Activated CD8-positive, alpha-beta memory T cell treated with anti-CD3 and anti-CD28 coated beads, Interleukin-2, amount 50 U/mL, for 24 hours (primary cell): ENCODE results near the gene OGDH.
"Not testable (repeated sequence)": the region's sequence is repeated elsewhere in the genome, so short reads cannot be mapped to it uniquely, and the experiment has no call there.

ENCODE experiments used
- DNase-seq: peaks from one replicate; pipeline ENCODE4 v3.0.0-alpha.2; 2020; ENCODE audit errors: extremely low read depth

Gene OGDH

GRCh38 chr7:44580945-44581878, 25.2 kb upstream of the OGDH start:
- DNase-seq: no peak

- peak; percentile 99 for DNase-seq
Measured at GRCh38 chr7:44581879-44582603, 24.4 kb upstream of the OGDH start, which contains the start of gene TMED4. Gene TMED4 (minus strand): TSS chr7:44582231. CDS start chr7:44582206, 25 bp downstream.

GRCh38 chr7:44583146-44583865, 23.1 kb upstream of the OGDH start:
- no peak for DNase-seq

- no peak for DNase-seq
Measured at GRCh38 chr7:44587843-44588711, 18.4 kb upstream of the OGDH start.

GRCh38 chr7:44590910-44591309, 15.5 kb upstream of the OGDH start:
- no peak for DNase-seq

GRCh38 chr7:44595934-44596635, 10.3 kb upstream of the OGDH start:
- no peak for DNase-seq

- not testable (repeated sequence) for DNase-seq
Measured at GRCh38 chr7:44597181-44597580, 9.2 kb upstream of the OGDH start.

GRCh38 chr7:44599222-44599621, 7.2 kb upstream of the OGDH start:
- no peak for DNase-seq

- DNase-seq: no peak
Measured at GRCh38 chr7:44602576-44602910, 3.9 kb upstream of the OGDH start.

- DNase-seq: no peak
Measured at GRCh38 chr7:44603193-44603592, 3.2 kb upstream of the OGDH start.

GRCh38 chr7:44604941-44605340, 1.5 kb upstream of the OGDH start:
- no peak for DNase-seq

GRCh38 chr7:44607141-44608068, 978 bp downstream of the OGDH start:
- DNase-seq: no peak

- no peak for DNase-seq
Measured at GRCh38 chr7:44608916-44609648, 2.7 kb downstream of the OGDH start.

GRCh38 chr7:44609829-44610228, 3.4 kb downstream of the OGDH start:
- no peak for DNase-seq

GRCh38 chr7:44615149-44615611, 8.8 kb downstream of the OGDH start:
- DNase-seq: no peak

GRCh38 chr7:44615793-44616192, 9.4 kb downstream of the OGDH start:
- DNase-seq: no peak

- DNase-seq: no peak
Measured at GRCh38 chr7:44616545-44616944, 10.1 kb downstream of the OGDH start.

GRCh38 chr7:44617225-44617890, 10.9 kb downstream of the OGDH start:
- DNase-seq: no peak
